HCT116 (cell line): ENCODE data around the gene ADPRHL1. TPM values are rescaled to one million over a fixed set of nuclear protein-coding genes. Genes with fewer than 3 reads are reported as not detected.

Experiments used
- ATAC-seq: fragments of 200-7000 bp; cut with Tn5 transposase; 2 replicates; pipeline ENCODE4 v1.9.1; 2020; ENCODE audit warnings: mild to moderate bottlenecking, moderate library complexity
- BruUV-seq: library from RNA; stranded (reverse); fragments of 400-500 nt; replicated peaks from 2 replicates; lab custom pipeline; 2021; lab: Mats Ljungman, UMichigan
- CTCF ChIA-PET: fragments of 300-600 bp; sonication (Branson Sonifier 250); formaldehyde crosslinking; loops from one replicate; lab custom pipeline; 2021; ENCODE audit warnings: antibody characterized with exemption; lab: Charles Lee
- POLR2A ChIA-PET: fragments of 300-600, 350-600 bp; sonication (Branson Sonifier 250); formaldehyde crosslinking; loops from one replicate; lab custom pipeline; 2021; ENCODE audit warnings: antibody characterized with exemption; lab: Charles Lee
- RAD21 ChIA-PET, 2 experiments: fragments of 300-600 bp; sonication (Branson Sonifier 250); formaldehyde crosslinking; loops; one replicate each; lab custom pipeline; 2023; ENCODE audit warnings: low total read pairs in 2 of 2; ENCODE audit not compliant: uncharacterized antibody in 2 of 2, unreplicated experiment in 2 of 2, low non-redundant PET in 1 of 2; lab: Charles Lee
- DNase-seq: peaks from one replicate; pipeline ENCODE4 v3.0.0-alpha.2; 2010; ENCODE audit warnings: low read depth, low spot score
- H2AFZ ChIP-seq: fragments of 200-600 bp; shearing (Covaris generic), sonication (generic); 2 replicates; pipeline ENCODE4 v1.6.1; 2017; ENCODE audit warnings: low read depth, mixed run types, mixed read lengths, antibody characterized with exemption, low read length; ENCODE audit not compliant: poor library complexity, severe bottlenecking
- H3K27ac ChIP-seq: 2 replicates; pipeline ENCODE4 v1.5.1; 2012; ENCODE audit warnings: low read depth, low read length
- H3K27me3 ChIP-seq: fragments of 200-600 bp; sonication (generic); 2 replicates; pipeline ENCODE4 v1.6.1; 2016; ENCODE audit warnings: mixed run types, low read length, mixed read lengths; ENCODE audit not compliant: insufficient read depth
- H3K36me3 ChIP-seq, 2 experiments: fragments of 200-500 bp in 1 of 2; fragments of 200-600 bp in 1 of 2; sonication (Bioruptor generic) in 1 of 2; sonication (generic) in 1 of 2; 2 replicates each; pipeline versions ENCODE4 v1.5.1 to v1.6.1; 2014 to 2016; ENCODE audit warnings: low read length in 2 of 2, inconsistent platforms in 1 of 2, mixed read lengths in 1 of 2, mixed run types in 1 of 2; ENCODE audit not compliant: insufficient read depth in 2 of 2, control insufficient read depth in 1 of 2
- H3K4me1 ChIP-seq, 2 experiments: fragments of 200-600 bp in 1 of 2; sonication (generic) in 1 of 2; 2 replicates each; pipeline versions ENCODE4 v1.5.1 to v1.6.1; 2012 to 2017; ENCODE audit warnings: low read length in 2 of 2, inconsistent platforms in 1 of 2, mild to moderate bottlenecking in 1 of 2, mixed read lengths in 1 of 2, mixed run types in 1 of 2, moderate library complexity in 1 of 2; ENCODE audit not compliant: insufficient read depth in 2 of 2, control insufficient read depth in 1 of 2
- H3K4me2 ChIP-seq: fragments of 200-600 bp; sonication (generic); 2 replicates; pipeline ENCODE4 v1.6.1; 2017; ENCODE audit warnings: mixed run types, low read length, mixed read lengths
- H3K4me3 ChIP-seq, 2 experiments: fragments of 200-600 bp in 1 of 2; sonication (generic) in 1 of 2; replicated peaks in 1 of 2; 2 replicates each; pipeline ENCODE4 v1.5.1; 2011 to 2016; ENCODE audit warnings: low read length in 2 of 2, control low read depth in 1 of 2, low read depth in 1 of 2, mild to moderate bottlenecking in 1 of 2, mixed read lengths in 1 of 2, mixed run types in 1 of 2
- H3K79me2 ChIP-seq: fragments of 200-600 bp; sonication (generic); 2 replicates; pipeline ENCODE4 v1.6.1; 2017; ENCODE audit warnings: mild to moderate bottlenecking, mixed run types, low read length, moderate library complexity, mixed read lengths; ENCODE audit not compliant: insufficient read depth
- H3K9ac ChIP-seq: fragments of 200-600 bp; sonication (generic); 2 replicates; pipeline ENCODE4 v1.6.1; 2016; ENCODE audit warnings: low read length, mixed read lengths
- H3K9me2 ChIP-seq: fragments of 200-600 bp; sonication (generic), shearing (Covaris generic); 2 replicates; pipeline ENCODE4 v1.6.1; 2017; ENCODE audit warnings: mixed run types, mild to moderate bottlenecking, moderate library complexity; ENCODE audit not compliant: insufficient read depth
- H3K9me3 ChIP-seq, 2 experiments: fragments of 200-500 bp in 1 of 2; fragments of 200-600 bp in 1 of 2; sonication (Bioruptor generic) in 1 of 2; sonication (generic) in 1 of 2; 2 replicates each; pipeline ENCODE4 v1.6.1; 2014 to 2017; ENCODE audit warnings: low read length in 2 of 2, mixed read lengths in 2 of 2, inconsistent platforms in 1 of 2, low read depth in 1 of 2, mild to moderate bottlenecking in 1 of 2, mixed run types in 1 of 2, moderate library complexity in 1 of 2; ENCODE audit not compliant: control insufficient read depth in 1 of 2, insufficient read depth in 1 of 2
- H4K20me1 ChIP-seq: fragments of 200-600 bp; sonication (generic), shearing (Covaris generic); 2 replicates; pipeline ENCODE4 v1.6.1; 2017; ENCODE audit warnings: mixed run types, mild to moderate bottlenecking, moderate library complexity; ENCODE audit not compliant: insufficient read depth
- FOSL1 ChIP-seq: IDR thresholded peaks from 2 replicates; pipeline ENCODE4 v1.6.1; 2012; ENCODE audit warnings: low read depth
- JUND ChIP-seq: IDR thresholded peaks from 2 replicates; pipeline ENCODE4 v1.6.1; 2012
- RAD21 ChIP-seq: IDR thresholded peaks from 2 replicates; pipeline ENCODE4 v1.6.1; 2012; ENCODE audit warnings: low read depth, mild to moderate bottlenecking
- SRF ChIP-seq: IDR thresholded peaks from 2 replicates; pipeline ENCODE4 v1.6.1; 2012; ENCODE audit warnings: low read depth
- YY1 ChIP-seq: IDR thresholded peaks from 2 replicates; pipeline ENCODE4 v1.6.1; 2011; ENCODE audit warnings: low read length, low read depth, moderate library complexity, mild to moderate bottlenecking; ENCODE audit not compliant: insufficient replicate concordance; ENCODE audit errors: extremely low read depth
- intact Hi-C: fragments of 100-400 bp; cut with micrococcal nuclease; formaldehyde crosslinking; loops from 2 replicates; pipeline ENCODE4 v1.10.0; 2022
- total RNA-seq: library from RNA; stranded (reverse); gene quantifications from one replicate; pipeline ENCODE4 v1.2.1, GENCODE V29; 2021; ENCODE audit not compliant: unreplicated experiment
- TF ChIP-seq, protein P1 (sequence below), 3 experiments: fragments of 200-600 bp in 1 of 3; sonication (generic) in 1 of 3; IDR thresholded peaks in 2 of 3; conservative IDR thresholded peaks in 1 of 3; 2 replicates each; pipeline ENCODE4 v1.5.1; 2012 to 2017; ENCODE audit warnings: low read depth in 2 of 3, low read length in 2 of 3, antibody characterized with exemption in 1 of 3, borderline replicate concordance in 1 of 3, control low read depth in 1 of 3, mild to moderate bottlenecking in 1 of 3, mixed read lengths in 1 of 3, mixed run types in 1 of 3, moderate library complexity in 1 of 3; ENCODE audit not compliant: insufficient read depth in 1 of 3
- TF ChIP-seq, protein P2 (sequence below): IDR thresholded peaks from 2 replicates; pipeline ENCODE4 v1.6.1; 2012; ENCODE audit warnings: low read depth

Gene ADPRHL1
- total RNA-seq, 1 experiment from 2014 or later: 12.6 TPM

DNA sequence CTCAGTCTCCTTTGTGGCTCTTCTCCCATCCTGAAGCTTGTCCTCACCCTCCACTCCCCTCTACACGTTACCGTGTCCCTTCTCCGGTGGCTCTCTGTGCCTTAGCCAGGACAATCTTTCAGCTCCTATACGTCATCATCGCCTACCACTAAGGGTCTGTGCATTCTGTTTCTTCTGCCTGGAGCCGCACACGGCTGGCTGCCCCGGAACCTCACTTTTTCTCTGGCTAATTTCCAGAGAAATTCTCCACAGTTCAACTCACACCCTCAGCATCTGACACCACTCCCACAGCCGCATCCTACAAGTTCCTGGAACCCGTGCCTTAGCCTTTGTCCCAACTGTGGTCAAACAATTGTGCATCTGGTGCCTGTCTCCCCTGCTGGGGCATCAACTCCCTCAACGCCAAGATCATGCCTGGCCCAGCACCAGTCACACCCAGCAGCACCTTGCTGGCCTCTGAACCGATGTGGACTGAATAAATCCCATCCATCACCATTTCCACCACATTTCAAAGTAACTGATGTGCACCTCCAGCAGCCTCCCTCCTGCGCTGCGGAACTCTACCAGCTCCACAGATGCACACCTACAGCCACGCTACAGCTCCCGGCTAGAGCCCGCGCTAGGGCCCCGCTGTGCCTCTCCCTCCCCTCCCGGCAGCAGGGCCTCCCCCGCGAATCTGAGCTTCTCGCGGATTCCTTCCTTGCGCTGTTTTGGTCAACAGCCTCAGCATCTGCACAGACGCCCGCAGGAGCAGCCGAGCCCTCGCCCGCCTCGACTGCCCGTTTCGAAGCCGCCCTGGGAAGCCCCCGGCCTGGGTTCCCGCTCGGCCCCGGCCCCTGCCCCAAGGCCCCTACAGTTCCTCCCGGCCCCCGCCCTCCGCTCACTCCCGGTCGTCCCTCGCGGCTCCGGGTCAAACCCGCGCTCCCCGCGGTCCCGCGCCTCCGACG lies 36.5 kb upstream of the ADPRHL1 start:
- Histone ChIP-seq H4K20me1 (peaks cover 13% of the 10 kb centered on the region; the same call in 1 of the 2 replicates), H3K79me2 (peaks cover 87% of the 10 kb centered on the region), H2AFZ (no peak overlapping the region), H3K9me3 (no peaks in the 10 kb centered on the region), H3K9me2 (no peaks in the 10 kb centered on the region), H3K9ac (peak overlapping the region; percentile 84), H3K27ac (peak overlapping the region; percentile 84), H3K27me3 (no peaks in the 10 kb centered on the region), H3K4me1 (peaks cover 25 to 38% of the 10 kb centered on the region in 2 experiments), H3K36me3 (peaks cover 2 to 4% of the 10 kb centered on the region in 2 experiments; a peak in 1 of 4 replicates), H3K4me3 (peak overlapping the region; percentile 74 to 85), H3K4me2 (peak overlapping the region; percentile 97)
- ATAC-seq (peak; percentile 7), DNase-seq (no peak)
- TF ChIP-seq FOSL1: no peak
- no peak for TF ChIP-seq YY1
- TF ChIP-seq RAD21: no peak
- no peak for TF ChIP-seq SRF
- POLR2A ChIA-PET: interaction anchor here (1.1 kb wide), 1 partner anchor 281 kb away, joined by 3 read pairs; the partner anchor contains the start of gene CUL4A
- no TSS peak for BruUV-seq
- intact Hi-C loops: no loop called here
- RAD21 ChIA-PET: no interaction called here
- CTCF ChIA-PET: interaction anchor here (1.0 to 1.7 kb wide), 3 partner anchors 8 to 39 kb away, joined by 3 to 6 read pairs (median 3); no protein-coding TSS in a partner anchor

GRCh38 chr13:113489171-113489548 lies 35.9 kb upstream of the ADPRHL1 start:
- Histone ChIP-seq H2AFZ (no peak overlapping the region), H3K4me3 (peak overlapping the region; percentile 74 to 85), H3K79me2 (peaks cover 86% of the 10 kb centered on the region), H3K36me3 (peaks cover 2 to 4% of the 10 kb centered on the region in 2 experiments; a peak in 1 of 4 replicates), H3K4me1 (peaks cover 24 to 37% of the 10 kb centered on the region in 2 experiments), H3K9me2 (no peaks in the 10 kb centered on the region), H3K4me2 (peak overlapping the region; percentile 97), H4K20me1 (peaks cover 13% of the 10 kb centered on the region; the same call in 1 of the 2 replicates), H3K27ac (peak overlapping the region; percentile 84), H3K27me3 (no peaks in the 10 kb centered on the region), H3K9me3 (no peaks in the 10 kb centered on the region), H3K9ac (peak overlapping the region; percentile 84)
- DNase-seq: no peak
- ATAC-seq: no peak
- CTCF ChIA-PET: interaction anchor here (1.2 to 1.7 kb wide), 2 partner anchors 9 to 38 kb away, joined by 3 to 6 read pairs; no protein-coding TSS in a partner anchor
- intact Hi-C loops: no loop called here
- RAD21 ChIA-PET: no interaction called here
- BruUV-seq: no TSS peak
- TF ChIP-seq JUND: no peak
- TF ChIP-seq, protein P1, sequence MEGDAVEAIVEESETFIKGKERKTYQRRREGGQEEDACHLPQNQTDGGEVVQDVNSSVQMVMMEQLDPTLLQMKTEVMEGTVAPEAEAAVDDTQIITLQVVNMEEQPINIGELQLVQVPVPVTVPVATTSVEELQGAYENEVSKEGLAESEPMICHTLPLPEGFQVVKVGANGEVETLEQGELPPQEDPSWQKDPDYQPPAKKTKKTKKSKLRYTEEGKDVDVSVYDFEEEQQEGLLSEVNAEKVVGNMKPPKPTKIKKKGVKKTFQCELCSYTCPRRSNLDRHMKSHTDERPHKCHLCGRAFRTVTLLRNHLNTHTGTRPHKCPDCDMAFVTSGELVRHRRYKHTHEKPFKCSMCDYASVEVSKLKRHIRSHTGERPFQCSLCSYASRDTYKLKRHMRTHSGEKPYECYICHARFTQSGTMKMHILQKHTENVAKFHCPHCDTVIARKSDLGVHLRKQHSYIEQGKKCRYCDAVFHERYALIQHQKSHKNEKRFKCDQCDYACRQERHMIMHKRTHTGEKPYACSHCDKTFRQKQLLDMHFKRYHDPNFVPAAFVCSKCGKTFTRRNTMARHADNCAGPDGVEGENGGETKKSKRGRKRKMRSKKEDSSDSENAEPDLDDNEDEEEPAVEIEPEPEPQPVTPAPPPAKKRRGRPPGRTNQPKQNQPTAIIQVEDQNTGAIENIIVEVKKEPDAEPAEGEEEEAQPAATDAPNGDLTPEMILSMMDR (IDR thresholded peaks at IDR 0.05 in 2 of 3, conservative IDR thresholded peaks at IDR 0.05 in 1 of 3; ENCODE audit: borderline replicate concordance in 1 of 3, insufficient read depth in 1 of 3, low read depth in 2 of 3, low read length in 2 of 3): peak in 1 of 3 experiments; percentile 31; a peak in 3 of 6 replicates
- TF ChIP-seq, protein P2, sequence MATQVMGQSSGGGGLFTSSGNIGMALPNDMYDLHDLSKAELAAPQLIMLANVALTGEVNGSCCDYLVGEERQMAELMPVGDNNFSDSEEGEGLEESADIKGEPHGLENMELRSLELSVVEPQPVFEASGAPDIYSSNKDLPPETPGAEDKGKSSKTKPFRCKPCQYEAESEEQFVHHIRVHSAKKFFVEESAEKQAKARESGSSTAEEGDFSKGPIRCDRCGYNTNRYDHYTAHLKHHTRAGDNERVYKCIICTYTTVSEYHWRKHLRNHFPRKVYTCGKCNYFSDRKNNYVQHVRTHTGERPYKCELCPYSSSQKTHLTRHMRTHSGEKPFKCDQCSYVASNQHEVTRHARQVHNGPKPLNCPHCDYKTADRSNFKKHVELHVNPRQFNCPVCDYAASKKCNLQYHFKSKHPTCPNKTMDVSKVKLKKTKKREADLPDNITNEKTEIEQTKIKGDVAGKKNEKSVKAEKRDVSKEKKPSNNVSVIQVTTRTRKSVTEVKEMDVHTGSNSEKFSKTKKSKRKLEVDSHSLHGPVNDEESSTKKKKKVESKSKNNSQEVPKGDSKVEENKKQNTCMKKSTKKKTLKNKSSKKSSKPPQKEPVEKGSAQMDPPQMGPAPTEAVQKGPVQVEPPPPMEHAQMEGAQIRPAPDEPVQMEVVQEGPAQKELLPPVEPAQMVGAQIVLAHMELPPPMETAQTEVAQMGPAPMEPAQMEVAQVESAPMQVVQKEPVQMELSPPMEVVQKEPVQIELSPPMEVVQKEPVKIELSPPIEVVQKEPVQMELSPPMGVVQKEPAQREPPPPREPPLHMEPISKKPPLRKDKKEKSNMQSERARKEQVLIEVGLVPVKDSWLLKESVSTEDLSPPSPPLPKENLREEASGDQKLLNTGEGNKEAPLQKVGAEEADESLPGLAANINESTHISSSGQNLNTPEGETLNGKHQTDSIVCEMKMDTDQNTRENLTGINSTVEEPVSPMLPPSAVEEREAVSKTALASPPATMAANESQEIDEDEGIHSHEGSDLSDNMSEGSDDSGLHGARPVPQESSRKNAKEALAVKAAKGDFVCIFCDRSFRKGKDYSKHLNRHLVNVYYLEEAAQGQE: no peak
- POLR2A ChIA-PET: no interaction called here
